WI38 (cell line): ENCODE measurements around the gene SYNPR.

ENCODE experiments used
- H3K4me3 ChIP-seq: 2 replicates; pipeline ENCODE4 v1.5.1; 2011; ENCODE audit warnings: low read depth, mild to moderate bottlenecking, control low read depth, low read length
- CTCF ChIP-seq: IDR thresholded peaks from 2 replicates; pipeline ENCODE4 v1.5.1; 2012; ENCODE audit warnings: low read depth, mild to moderate bottlenecking, control low read depth, low read length

The SYNPR gene

GRCh38 chr3:63390710-63391230 is 112.7 kb downstream of the SYNPR start:
- TF ChIP-seq CTCF: no peak
- H3K4me3 ChIP-seq: no peak overlapping the region

- no peak for TF ChIP-seq CTCF
These were observed 117.9 kb downstream of the SYNPR start for GRCh38 chr3:63395960-63396359.

GRCh38 chr3:63400246-63400860 is 122.2 kb downstream of the SYNPR start:
- no peak for TF ChIP-seq CTCF
- no peak overlapping the region for H3K4me3 ChIP-seq

More at GRCh38 chr3:63395960-63396359, 117.9 kb downstream of the SYNPR start:
- H3K4me3 ChIP-seq: no peak overlapping the region

- TF ChIP-seq CTCF: no peak
- no peak overlapping the region for H3K4me3 ChIP-seq
These were observed 127.8 kb downstream of the SYNPR start for GRCh38 chr3:63405882-63406281.

- H3K4me3 ChIP-seq: no peak overlapping the region
- TF ChIP-seq CTCF: no peak
These were observed 135.4 kb downstream of the SYNPR start for GRCh38 chr3:63413523-63413922.

GRCh38 chr3:63414607-63415006 is 136.5 kb downstream of the SYNPR start:
- TF ChIP-seq CTCF: no peak
- H3K4me3 ChIP-seq: no peak overlapping the region

- H3K4me3 ChIP-seq: no peak overlapping the region
- no peak for TF ChIP-seq CTCF
These were observed 151.8 kb downstream of the SYNPR start for GRCh38 chr3:63429905-63430304.
